HG02973 (cell line): Measurements from ENCODE around the gene DEUP1.
"Not testable (repeated sequence)": the region's sequence is repeated elsewhere in the genome, so short reads cannot be mapped to it uniquely, and the experiment has no call there.

Experiments
- ATAC-seq: cut with Tn5 transposase; IDR thresholded peaks from one replicate; pipeline ENCODE4 v1.9.1; 2021; ENCODE audit warnings: moderate library complexity; ENCODE audit not compliant: unreplicated experiment

Gene DEUP1

DNA sequence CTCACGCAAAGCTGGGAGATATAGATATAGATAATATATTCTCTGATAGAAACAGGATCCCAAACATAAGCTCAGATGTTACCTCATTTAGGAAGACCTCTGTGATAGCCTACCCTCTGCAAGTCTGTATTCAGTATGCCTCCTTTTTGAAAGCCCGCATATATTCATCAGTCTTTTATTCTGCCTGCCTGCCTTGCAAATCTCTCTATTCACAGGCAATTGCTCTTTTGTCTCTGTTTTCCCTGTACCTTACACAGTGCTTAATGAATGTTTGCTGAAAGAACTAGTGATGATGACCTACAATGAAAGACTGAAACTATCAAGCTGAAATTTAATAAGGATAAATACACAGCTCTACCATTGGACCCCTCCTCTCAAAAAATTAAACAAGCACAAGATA is 18.4 kb downstream of the DEUP1 start:
- no peak for ATAC-seq

DNA sequence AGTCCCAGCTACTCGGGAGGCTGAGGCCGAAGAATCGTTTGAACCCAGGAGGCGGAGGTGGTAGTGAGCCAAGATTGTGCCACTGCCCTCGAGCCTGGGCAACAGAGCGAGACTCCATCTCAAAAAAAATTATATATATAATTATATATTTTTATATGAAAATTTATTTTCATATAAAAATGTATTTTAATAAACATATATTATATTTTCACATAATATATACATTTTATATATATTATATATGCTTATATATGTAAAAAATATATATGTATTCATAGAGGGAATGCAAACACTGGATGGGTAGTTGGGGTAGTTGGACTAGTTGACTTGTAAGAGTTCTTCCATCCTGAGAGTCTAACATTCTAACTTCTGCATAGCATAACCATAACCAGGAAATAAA is 20.3 kb downstream of the DEUP1 start:
- no peak for ATAC-seq

DNA sequence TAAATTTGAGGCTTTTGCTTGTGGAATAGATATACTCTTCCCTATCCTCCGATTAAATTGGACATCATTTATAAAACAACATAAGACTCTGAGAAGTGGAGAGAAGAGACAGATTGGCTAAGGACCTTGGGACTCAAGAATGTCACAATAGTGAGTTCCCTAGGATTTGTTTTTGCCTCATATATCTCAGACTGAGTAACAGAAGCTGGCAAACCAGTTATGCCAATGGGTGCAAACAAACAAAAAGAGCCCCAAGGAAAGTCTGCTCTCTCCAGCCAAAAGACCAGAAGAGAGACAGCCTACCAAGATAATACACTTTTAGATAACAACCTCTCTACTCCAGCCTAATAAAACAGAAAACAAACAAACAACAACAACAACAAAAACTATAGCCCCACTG is 28.9 kb downstream of the DEUP1 start:
- ATAC-seq = no peak

DNA sequence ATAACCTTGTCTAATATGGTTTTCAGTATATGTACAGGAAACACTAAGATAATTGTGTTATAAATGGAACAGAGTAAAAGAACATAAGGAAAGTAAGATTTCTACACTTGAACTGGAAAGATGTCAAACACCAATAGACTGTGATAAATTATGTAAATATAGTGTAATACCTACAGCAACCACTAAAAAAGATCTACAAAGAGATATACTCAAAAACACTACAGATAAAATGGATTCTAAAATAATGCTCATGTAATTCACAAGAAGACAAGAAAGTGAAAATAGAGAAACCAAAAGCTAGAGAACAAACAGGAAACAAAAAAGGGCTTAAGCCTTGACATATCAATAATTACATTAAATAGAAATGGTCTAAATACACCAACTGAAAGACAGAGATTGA is 30.9 kb downstream of the DEUP1 start:
- no peak for ATAC-seq

DNA sequence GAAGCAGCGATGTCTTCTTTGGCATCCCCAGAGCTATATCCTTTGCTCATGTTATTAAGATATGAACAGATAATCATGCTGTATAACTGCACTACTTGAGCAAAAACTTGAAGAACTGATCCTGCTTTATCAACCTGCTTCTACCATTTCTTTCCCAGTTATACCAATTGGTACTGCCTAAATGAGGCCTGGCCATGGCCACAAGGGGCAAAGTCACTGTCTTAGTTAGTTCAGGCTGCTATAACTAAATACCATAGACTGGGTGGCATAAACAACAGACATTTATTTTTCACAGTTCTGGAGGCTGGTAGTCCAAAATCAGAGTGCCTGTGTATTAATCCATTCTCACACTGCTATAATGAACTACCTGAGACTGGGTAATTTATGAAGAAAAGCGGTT is 37.5 kb downstream of the DEUP1 start:
- ATAC-seq = no peak

DNA sequence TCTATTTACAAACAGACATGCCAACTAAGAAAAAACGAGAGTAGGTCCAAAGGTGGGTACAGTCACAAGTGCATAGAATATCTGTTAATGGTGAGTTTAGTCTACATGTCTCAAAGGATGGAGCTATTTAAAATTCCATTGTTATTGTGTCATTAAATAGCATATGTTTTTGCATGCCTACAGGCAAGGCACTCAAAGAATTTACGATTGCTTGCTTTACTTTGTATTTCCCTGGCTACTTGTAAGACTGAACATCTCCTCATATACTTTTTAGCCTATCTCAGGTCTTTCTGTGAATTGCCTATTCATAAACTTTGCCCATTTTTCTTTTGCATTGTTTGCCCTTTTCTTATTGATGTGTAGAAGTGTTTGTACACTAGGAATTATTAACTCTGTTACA is 39.7 kb downstream of the DEUP1 start:
- ATAC-seq = no peak

DNA sequence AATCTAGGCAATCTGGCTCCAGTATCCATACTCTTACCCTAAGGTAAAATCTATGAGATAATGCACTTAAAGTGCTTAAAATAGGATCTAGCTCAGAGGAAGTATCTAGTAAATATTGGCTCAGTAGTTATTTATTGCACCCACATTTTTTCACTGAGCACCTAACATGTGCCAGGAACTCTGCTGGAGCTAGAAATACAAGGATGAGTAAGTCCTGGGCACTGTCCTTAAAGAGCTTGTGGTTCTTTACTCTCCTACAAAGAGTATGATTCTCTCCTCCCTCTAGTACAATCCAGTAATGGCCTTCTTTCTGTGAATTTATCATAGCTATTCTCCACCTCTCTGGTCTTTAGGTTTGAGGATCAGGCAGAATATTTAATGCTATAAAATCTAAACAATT is 59.2 kb downstream of the DEUP1 start:
- ATAC-seq = no peak

DNA sequence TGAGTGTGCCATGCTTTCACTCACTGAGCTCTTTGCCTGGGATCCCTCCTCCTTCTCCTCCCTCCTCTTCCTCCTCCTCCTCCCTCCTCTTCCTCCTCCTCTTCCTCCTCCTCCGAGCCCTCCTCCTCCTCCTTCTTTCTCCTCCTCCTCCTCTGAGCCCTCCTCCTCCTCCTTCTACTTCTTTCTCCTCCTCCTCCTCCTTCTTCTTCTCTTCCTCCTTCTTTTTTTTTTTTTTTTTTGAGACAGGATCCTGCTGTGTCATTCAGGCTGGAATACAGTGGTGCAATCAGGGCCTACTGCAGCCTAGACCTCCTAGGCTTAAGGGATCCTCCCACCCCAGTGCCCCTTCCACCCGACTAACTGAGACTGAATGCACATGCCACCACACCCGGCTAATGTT is 62.3 kb downstream of the DEUP1 start:
- no peak for ATAC-seq

DNA sequence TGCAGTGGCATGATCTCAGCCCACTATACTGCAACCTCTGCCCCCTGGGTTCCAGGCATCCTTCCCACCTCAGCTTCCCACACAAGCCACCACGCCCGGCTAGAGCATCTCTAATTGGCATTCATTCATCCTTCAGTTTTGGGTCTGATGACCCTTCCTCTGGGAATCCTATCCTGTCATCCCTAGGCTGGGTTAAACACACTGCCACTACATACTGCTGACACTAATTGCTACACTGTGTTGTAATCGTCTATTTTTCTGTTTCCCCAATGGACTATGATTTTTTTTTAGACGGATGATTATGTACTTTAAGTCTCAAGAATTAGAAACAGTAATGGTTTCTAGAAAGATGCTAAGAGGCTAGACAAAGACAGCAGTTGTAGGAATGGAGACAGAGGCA is 62.8 kb downstream of the DEUP1 start:
- ATAC-seq = no peak

DNA sequence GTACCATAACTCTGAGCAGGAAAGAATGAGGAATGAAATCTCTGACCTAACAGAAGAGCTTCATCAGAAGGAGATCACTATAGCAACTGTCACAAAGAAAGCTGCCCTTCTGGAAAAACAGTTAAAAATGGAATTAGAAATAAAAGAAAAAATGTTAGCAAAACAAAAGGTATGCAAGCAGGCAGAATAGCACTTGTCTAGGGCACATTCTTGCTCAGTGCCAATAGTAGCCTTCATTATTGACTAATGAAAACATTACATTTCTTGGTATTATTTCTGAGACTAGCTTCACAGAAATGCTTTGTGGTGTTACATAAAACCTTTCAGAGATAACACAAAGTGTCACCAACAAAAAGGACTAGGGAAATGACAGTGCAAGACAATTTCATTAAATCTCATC is 63.9 kb downstream of the DEUP1 start:
- no peak for ATAC-seq

DNA sequence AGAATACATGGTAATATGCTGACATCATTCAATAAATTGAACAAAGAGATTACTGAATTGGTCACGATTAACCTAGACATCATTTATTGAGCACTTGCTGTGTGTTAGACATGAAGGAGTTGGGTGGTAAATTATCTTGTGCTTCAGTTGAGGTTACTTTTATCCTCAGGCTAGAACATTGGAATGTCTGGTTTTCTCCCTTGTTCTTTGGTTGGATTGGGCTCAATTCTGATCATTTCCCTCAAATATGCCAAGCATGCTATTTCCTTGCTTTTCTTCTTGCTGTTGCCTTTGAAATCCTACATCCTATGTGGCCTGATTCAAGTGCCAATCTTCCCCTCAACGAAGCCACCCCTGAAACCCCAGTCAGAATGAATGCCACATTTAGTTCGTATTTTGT is 65.8 kb downstream of the DEUP1 start:
- ATAC-seq = no peak

DNA sequence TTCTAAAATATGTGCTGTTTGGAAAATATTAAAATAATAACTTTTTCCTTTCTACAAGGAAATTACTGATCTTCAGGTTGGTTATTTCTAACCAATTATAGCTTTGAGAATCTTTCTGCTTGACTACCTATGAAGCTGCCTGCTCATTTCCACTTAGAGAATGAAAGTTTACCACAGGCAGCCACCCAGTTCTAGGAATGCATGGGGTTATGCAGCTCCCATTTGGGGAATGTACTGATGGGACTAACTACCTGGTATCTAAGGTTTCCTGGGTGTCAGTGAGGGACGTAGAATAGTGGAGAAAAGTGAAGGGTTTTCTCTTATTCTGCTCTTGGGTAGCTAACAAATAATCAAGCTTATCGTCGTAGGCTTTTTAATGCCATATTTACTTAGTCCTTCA is 73.4 kb downstream of the DEUP1 start:
- ATAC-seq = no peak

DNA sequence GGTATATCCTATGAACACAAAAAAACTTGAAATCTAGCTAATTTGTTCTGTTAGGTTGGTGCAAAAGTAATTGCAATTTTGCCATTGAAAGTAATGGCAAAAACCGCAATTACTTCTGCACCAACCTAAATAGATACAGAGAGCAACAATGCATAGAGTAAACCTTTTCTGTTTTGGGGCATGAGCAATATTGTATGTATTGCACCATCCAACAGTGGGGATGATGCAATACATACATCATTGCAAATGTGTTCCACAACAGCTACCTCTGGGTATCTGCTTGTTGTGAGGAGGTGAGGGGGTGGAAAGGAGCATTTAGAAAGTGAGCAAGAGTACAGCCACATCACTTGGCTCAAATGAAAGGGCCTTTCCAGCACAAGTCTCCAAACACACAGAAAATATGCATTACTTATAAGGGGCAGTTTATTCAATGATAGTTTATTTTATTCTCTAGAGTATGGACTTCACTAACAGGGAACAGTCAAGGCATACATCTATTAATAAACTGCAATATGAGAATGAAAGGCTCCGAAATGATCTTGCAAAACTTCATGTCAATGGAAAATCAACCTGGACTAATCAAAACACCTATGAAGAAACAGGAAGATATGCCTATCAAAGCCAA is 77.3 kb downstream of the DEUP1 start:
- ATAC-seq = no peak

DNA sequence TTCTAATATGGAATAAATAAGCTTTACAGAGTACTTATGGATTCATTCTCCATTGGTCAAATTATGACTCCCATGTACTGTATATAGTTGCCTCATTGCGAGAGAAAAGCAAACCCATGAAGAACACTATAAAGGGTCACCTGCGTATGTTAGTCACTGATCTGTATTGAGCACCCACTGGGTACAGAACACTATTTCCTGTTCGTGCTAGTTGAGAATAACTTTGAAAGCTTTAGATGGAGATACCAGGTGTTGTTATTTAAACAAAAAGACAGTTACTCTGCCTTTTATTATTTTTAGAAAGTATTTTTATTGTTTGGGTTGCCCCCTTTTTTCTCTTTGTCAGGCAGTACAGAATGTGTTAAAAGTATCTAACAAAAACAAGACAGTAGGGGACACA is 79.9 kb downstream of the DEUP1 start:
- no peak for ATAC-seq

DNA sequence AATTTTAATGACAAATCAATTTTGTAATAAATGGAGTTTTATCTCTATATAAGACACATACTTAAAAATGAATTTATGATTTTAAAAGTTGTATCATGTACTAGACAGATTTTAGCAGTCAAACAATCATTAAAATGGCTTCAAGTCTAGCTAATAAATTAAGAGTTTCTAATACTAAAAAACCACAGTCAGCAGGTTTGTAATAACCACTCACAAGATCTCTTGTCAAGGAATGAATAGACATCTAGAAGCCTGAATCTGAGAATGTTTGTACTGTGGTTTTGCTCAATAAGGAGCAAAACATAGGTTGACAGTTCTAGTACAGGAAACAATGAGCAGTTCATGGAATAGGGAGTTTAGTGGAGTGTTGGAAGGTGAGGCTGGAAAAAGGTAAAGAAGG is 81.2 kb downstream of the DEUP1 start:
- ATAC-seq = no peak

DNA sequence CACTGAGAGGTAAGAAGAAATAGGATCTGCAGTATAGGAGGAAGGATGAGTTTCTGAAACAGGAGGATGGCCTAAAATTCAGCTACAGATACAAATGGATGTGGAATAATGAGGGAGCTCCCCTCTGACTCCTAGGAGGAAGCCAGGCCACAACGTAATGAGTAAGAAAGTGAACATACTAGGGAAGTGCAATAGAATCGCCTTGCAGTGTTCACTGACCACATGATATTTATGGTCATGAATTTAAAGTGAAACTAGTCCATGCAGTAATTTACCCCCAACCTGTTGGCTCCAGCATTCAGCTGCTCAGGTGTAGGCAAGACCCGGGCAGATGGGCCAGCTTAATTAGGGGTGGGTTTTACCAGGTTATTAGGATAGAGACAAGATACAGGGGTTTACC is 101.7 kb downstream of the DEUP1 start:
- no peak for ATAC-seq

DNA sequence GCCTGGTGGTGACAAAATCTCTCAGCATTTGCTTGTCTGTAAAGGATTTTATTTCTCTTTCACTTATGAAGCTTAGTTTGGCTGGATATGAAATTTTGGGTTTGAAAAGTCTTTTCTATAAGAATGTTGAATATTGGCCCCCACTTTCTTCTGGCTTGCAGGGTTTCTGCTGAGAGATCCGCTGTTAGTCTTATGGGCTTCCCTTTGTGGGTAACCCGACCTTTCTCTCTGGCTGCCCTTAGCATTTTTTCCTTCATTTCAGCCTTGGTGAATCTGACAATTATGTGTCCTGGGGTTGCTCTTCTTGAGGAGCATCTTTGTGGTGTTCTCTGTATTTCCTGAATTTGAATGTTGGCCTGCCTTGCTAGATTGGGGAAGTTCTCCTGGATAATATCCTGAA is 112.7 kb downstream of the DEUP1 start:
- ATAC-seq = not testable (repeated sequence)

DNA sequence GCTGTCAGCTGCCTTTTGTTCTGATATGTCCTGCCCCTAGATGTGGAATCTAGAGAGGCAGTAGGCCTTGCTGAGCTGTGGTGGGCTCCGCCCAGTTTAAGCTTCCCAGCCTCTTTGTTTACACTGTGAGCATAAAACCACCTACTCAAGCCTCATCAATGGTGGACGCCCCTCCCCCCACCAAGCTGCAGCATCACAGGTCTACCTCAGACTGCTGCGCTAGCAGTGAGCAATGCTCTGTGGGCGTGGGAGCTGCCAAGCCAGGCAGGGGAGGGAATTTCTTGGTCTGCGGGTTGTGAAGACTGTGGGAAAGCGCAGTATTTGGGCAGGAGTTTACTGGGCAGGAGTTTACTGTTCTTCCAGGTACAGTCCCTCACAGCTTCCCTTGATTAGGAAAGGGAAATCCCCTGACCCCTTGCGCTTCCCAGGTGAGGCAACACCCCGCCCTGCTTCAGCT is 114.1 kb downstream of the DEUP1 start:
- no peak for ATAC-seq

DNA sequence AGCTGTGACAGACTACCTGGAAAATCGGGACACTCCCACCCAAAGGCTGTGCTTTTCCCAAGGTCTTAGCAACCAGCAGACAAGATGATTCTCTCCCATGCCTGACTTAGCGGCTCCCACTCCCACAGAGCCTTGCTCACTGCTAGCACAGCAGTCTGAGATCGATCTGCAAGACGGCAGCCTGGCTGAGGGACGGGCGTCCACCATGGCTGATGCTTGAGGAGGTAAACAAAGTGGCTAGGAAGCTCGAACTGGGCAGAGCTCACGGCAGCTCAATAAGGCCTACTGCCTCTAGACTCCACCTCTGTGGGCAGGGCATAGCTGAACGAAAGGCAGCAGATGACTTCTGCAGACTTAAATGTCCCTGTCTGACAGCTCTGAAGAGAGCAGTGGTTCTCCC is 127.7 kb downstream of the DEUP1 start:
- ATAC-seq = no peak

DNA sequence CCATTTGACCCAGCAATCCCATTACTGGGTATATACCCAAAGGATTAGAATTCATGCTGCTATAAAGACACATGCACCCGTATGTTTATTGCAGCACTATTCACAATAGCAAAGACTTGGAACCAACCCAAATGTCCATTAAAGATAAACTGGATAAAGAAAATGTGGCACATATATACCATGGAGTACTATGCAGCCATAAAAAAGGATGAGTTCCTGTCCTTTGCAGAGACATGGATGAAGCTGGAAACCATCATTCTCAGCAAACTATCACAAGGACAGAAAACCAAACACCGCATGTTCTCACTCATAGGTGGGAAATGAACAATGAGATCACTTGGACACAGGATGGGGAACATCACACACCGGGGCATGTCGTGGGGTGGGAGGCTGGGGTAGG is 133.1 kb downstream of the DEUP1 start:
- not testable (repeated sequence) for ATAC-seq

DNA sequence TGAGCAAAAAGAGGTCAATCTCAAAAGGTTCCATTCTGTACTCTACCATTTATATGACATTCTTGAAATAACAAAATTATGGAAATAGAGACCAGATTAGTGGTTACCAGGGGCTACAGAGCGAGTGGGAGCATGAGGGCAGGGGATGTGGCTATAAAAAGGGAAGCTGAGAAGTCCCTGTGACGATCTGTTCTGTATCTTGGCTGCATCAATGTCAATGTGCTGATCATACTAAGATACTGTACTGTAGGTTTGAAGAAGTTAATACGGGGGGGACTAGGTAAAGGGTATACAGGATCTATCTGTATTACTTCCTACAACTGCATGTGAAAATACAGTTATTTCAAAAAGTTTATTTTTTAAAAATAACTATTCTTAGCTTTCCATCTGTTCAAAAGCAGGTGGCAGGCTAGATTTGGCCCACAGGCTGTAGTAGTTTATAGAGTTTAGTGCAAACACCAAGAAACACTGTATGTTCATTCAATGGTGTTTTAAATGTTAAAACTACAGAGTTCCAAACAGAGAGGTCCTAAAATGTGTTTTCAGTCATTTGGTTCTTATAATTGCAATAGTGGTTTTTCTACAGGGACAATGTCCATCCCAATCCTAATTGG is 134.5 kb downstream of the DEUP1 start:
- no peak for ATAC-seq

DNA sequence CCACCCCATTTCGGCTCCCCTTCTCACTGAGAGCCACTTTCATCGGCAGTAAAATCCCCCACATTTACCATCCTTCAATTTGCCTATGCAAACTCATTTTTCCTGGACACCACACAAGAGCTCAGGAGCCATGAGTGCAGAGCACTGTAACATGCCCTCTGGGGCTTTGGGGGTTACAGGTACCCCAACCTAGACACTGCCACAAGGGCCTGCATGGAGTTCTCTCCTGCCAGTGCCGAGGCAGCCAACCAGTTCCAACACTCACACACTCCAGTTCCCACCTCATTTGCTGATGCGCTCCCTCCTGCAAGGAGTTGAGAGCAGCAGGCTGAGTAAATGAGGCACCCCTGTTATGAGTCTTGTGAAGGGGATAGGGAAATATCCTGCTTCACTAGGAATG is 136.5 kb downstream of the DEUP1 start:
- ATAC-seq = no peak

DNA sequence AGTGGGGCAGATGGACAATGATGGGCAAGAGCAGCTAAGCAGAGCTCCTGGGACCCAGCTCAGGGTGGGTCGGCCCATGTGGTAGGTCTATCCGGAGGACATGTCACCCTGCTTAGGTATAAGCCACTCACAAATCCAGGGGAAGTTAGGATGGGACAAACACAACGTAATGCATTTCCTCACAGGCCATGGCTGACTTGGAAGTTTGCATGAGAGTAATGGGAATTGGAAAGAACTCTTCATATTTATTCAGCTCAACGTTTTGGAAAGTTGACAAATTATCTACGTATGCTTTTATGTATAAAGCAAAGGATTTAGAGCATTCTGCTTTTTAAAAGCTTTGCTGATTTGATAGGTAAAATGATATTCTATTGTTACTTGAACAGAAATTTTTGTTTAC is 137.7 kb downstream of the DEUP1 start:
- no peak for ATAC-seq
